GM12878 (cell line): ENCODE measurements around the gene ANKRD65. TPM values are rescaled to one million over a fixed set of nuclear protein-coding genes. Genes with fewer than 3 reads are reported as not detected.

ENCODE experiments used
- ATAC-seq: fragments of 200-7000 bp; cut with Tn5 transposase; 3 replicates; pipeline ENCODE4 v1.9.1; 2020; ENCODE audit warnings: mild to moderate bottlenecking, moderate library complexity
- BruUV-seq: library from RNA; stranded (reverse); fragments of 400-500 nt; replicated peaks from 2 replicates; lab custom pipeline; 2021; lab: Mats Ljungman, UMichigan
- CTCF ChIA-PET: fragments of 300-600 bp; sonication (Branson Sonifier 250); formaldehyde crosslinking; extraction: SDS; loops from one replicate; lab custom pipeline; 2021; ENCODE audit warnings: inconsistent platforms; lab: Yijun Ruan, JAX
- POLR2A ChIA-PET: fragments of 350-600 bp; formaldehyde crosslinking; extraction: SDS; loops from one replicate; lab custom pipeline; 2021; ENCODE audit warnings: inconsistent platforms; lab: Charles Lee
- RAD21 ChIA-PET: fragments of 300-600 bp; sonication (Branson Sonifier 250); formaldehyde crosslinking; loops from one replicate; lab custom pipeline; 2023; ENCODE audit warnings: antibody characterized with exemption; ENCODE audit not compliant: unreplicated experiment; lab: Charles Lee
- SMC1A ChIA-PET: fragments of 300-600 bp; sonication (Branson Sonifier 250); formaldehyde crosslinking; loops from one replicate; lab custom pipeline; 2023; ENCODE audit not compliant: unreplicated experiment, uncharacterized antibody; lab: Charles Lee
- DNase-seq: peaks from one replicate; pipeline ENCODE4 v3.0.0-alpha.2; 2011; ENCODE audit warnings: low read depth, low spot score
- FAIRE-seq: peaks from 3 replicates; lab custom pipeline; 2011; peaks lifted over from hg19 to GRCh38; lab: Jason Lieb, UNC
- H2AFZ ChIP-seq: 2 replicates; pipeline ENCODE4 v1.6.0; 2011; ENCODE audit warnings: low read depth, low read length, control low read depth; ENCODE audit not compliant: control insufficient read depth
- H3K27ac ChIP-seq: 2 replicates; pipeline ENCODE4 v1.5.1; 2011; ENCODE audit warnings: control low read depth; ENCODE audit not compliant: control insufficient read depth, insufficient read depth
- H3K27me3 ChIP-seq, 2 experiments: replicated peaks in 1 of 2; 2 replicates each; pipeline versions ENCODE4 v1.6.0 to v1.6.1; 2011; ENCODE audit warnings: low read length in 1 of 2; ENCODE audit not compliant: control insufficient read depth in 2 of 2, insufficient read depth in 2 of 2
- H3K36me3 ChIP-seq, 2 experiments: 2 replicates each; pipeline ENCODE4 v1.5.1; 2011; ENCODE audit warnings: low read length in 1 of 2; ENCODE audit not compliant: control insufficient read depth in 2 of 2, insufficient read depth in 2 of 2
- H3K4me1 ChIP-seq: 2 replicates; pipeline ENCODE4 v1.6.1; 2011; ENCODE audit warnings: mild to moderate bottlenecking, low read length, moderate library complexity, mixed read lengths; ENCODE audit not compliant: control insufficient read depth, insufficient read depth
- H3K4me2 ChIP-seq: 2 replicates; pipeline ENCODE4 v1.6.0; 2011; ENCODE audit warnings: control low read depth; ENCODE audit not compliant: control insufficient read depth, insufficient read depth
- H3K4me3 ChIP-seq: fragments of 200-600 bp; sonication (generic); 2 replicates; pipeline ENCODE4 v1.5.1; 2016
- H3K79me2 ChIP-seq: 2 replicates; pipeline ENCODE4 v1.6.0; 2011; ENCODE audit warnings: low read length; ENCODE audit not compliant: control insufficient read depth, insufficient read depth
- H3K9ac ChIP-seq: 2 replicates; pipeline ENCODE4 v1.8.0; 2011; ENCODE audit warnings: low read length, control low read depth, mixed read lengths; ENCODE audit not compliant: control insufficient read depth, insufficient read depth
- H3K9me3 ChIP-seq: replicated peaks from 3 replicates; pipeline ENCODE4 v1.5.1; 2011; ENCODE audit warnings: mild to moderate bottlenecking, low read length; ENCODE audit not compliant: control insufficient read depth, insufficient read depth
- H4K20me1 ChIP-seq: 2 replicates; pipeline ENCODE4 v1.6.0; 2011; ENCODE audit not compliant: control insufficient read depth, insufficient read depth
- BHLHE40 ChIP-seq, 2 experiments: fragments of 450-650 bp in 1 of 2; IDR thresholded peaks; 2 replicates each; pipeline ENCODE4 v1.6.1; 2011 to 2017; ENCODE audit warnings: low read depth in 2 of 2, borderline replicate concordance in 1 of 2, improper control_type of control experiment in 1 of 2, low read length in 1 of 2, mild to moderate bottlenecking in 1 of 2
- ETV6 ChIP-seq, 2 experiments: fragments of 450-650 bp in 1 of 2; IDR thresholded peaks in 1 of 2; conservative IDR thresholded peaks in 1 of 2; 2 replicates each; pipeline ENCODE4 v1.6.1; 2014; ENCODE audit warnings: antibody characterized with exemption in 1 of 2, borderline replicate concordance in 1 of 2, low read depth in 1 of 2, mild to moderate bottlenecking in 1 of 2, moderate library complexity in 1 of 2
- FOXM1 ChIP-seq: IDR thresholded peaks from 2 replicates; pipeline ENCODE4 v1.6.1; 2012; ENCODE audit warnings: low read depth, mild to moderate bottlenecking, inconsistent platforms, low read length, moderate library complexity
- GABPA ChIP-seq: IDR thresholded peaks from 2 replicates; pipeline ENCODE4 v1.6.1; 2014; ENCODE audit warnings: antibody characterized with exemption, low read depth, mild to moderate bottlenecking, inconsistent platforms
- MYB ChIP-seq: fragments of 150-350 bp; IDR thresholded peaks from 2 replicates; pipeline ENCODE4 v1.6.1; 2014; ENCODE audit warnings: mild to moderate bottlenecking, low read depth, low read length, borderline replicate concordance
- SMAD1 ChIP-seq: fragments of 450-650 bp; IDR thresholded peaks from 2 replicates; pipeline ENCODE4 v1.6.1; 2018; ENCODE audit warnings: mild to moderate bottlenecking, low read depth; ENCODE audit not compliant: partially characterized antibody
- SPI1 ChIP-seq: IDR thresholded peaks from 2 replicates; pipeline ENCODE4 v1.6.1; 2011; ENCODE audit warnings: low read depth, mild to moderate bottlenecking, low read length, moderate library complexity, borderline replicate concordance; ENCODE audit not compliant: insufficient read depth
- ZSCAN29 ChIP-seq: fragments of 450-650 bp; IDR thresholded peaks from 2 replicates; pipeline ENCODE4 v1.6.1; 2017; ENCODE audit warnings: mild to moderate bottlenecking, moderate library complexity
- WGBS: methylation state at CpG from one replicate; pipeline ENCODE4 v1.1.6; 2016; ENCODE audit warnings: low lambda C conversion rate; ENCODE audit not compliant: insufficient replicate concordance, insufficient coverage; ENCODE audit errors: missing lambda C conversion rate; 5-methylcytosine and 5-hydroxymethylcytosine counted together
- in situ Hi-C: fragments of 300-500 bp; cut with MboI; formaldehyde crosslinking; loops from 9 replicates; pipeline ENCODE4 v1.14.3; 2018; ENCODE audit warnings: mixed read lengths
- intact Hi-C: fragments of 100-400 bp; cut with micrococcal nuclease; formaldehyde crosslinking; loops from one replicate; pipeline ENCODE4 v1.14.2; 2022; ENCODE audit not compliant: unreplicated experiment
- polyA plus RNA-seq, 11 experiments: library from polyadenylated mRNA; depleted of rRNA in 4 of 11; unstranded in 6 of 11; stranded (reverse) in 5 of 11; fragments of >200 nt; fragmentation: Nextera tagmentation in 4 of 11; fragmentation: Illumina TruSeq in 1 of 11; extraction: Ambion mirVana in 4 of 11; extraction: Trizol in 1 of 11; gene quantifications; 1 replicate in 1 of 11; 2 replicates in 10 of 11; pipeline versions ENCODE4 v1.2.1 to v1.2.3, GENCODE V29; 2011 to 2016; ENCODE audit warnings: inconsistent platforms in 2 of 11, missing spikeins in 2 of 11, low read depth in 1 of 11
- total RNA-seq, 4 experiments: library from RNA; depleted of rRNA in 3 of 4; stranded (reverse); fragments of >200 nt in 3 of 4; fragmentation: Illumina TruSeq in 1 of 4; extraction: Trizol in 1 of 4; gene quantifications; 2 replicates each; pipeline versions ENCODE4 v1.2.1 to v1.2.3, GENCODE V29; 2013 to 2021
- TF ChIP-seq, protein P1 (sequence below): fragments of 450-650 bp; IDR thresholded peaks from 2 replicates; pipeline ENCODE4 v1.6.1; 2017; ENCODE audit warnings: low read depth, mild to moderate bottlenecking, moderate library complexity

The ANKRD65 gene
- total and polyA plus RNA-seq, 10 of the 15 experiments (the other 5 are each of a cell fraction or from before 2014, with no cell fraction given), result 0.05 to 2.8 (median 0.37) TPM

DNA sequence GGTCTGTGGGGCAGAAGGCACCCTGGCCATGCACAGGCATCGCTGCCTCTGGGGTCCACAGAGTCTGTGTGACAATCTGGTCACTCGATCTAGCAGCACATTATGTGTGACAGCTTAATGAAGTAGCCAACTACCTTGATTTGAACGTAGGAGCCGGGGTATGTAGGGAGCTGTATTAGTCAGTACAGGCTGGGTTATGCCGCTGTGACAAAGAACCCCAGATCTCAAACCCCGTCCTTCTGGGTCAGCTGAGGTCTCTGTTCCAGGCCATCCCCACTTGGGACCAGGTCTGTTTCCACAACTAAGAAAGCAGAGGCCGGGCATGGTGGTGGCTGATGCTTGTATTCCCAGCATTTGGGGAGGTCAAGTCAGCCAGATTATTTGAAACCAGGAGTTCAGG, 42.2 kb upstream of the ANKRD65 start:
- TF ChIP-seq SPI1, result no peak
- TF ChIP-seq, protein P1, sequence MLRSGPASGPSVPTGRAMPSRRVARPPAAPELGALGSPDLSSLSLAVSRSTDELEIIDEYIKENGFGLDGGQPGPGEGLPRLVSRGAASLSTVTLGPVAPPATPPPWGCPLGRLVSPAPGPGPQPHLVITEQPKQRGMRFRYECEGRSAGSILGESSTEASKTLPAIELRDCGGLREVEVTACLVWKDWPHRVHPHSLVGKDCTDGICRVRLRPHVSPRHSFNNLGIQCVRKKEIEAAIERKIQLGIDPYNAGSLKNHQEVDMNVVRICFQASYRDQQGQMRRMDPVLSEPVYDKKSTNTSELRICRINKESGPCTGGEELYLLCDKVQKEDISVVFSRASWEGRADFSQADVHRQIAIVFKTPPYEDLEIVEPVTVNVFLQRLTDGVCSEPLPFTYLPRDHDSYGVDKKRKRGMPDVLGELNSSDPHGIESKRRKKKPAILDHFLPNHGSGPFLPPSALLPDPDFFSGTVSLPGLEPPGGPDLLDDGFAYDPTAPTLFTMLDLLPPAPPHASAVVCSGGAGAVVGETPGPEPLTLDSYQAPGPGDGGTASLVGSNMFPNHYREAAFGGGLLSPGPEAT, result no peak
- no peak for TF ChIP-seq SMAD1
- no peak for TF ChIP-seq GABPA
- no peak for TF ChIP-seq MYB
- TF ChIP-seq ZSCAN29, result no peak
- no peak for TF ChIP-seq ETV6 (conservative IDR thresholded peaks at IDR 0.05 in 1 of 2, IDR thresholded peaks at IDR 0.05 in 1 of 2; ENCODE audit: borderline replicate concordance in 1 of 2, low read depth in 1 of 2)
- no peak for TF ChIP-seq FOXM1
- no peak for TF ChIP-seq BHLHE40 (IDR thresholded peaks at IDR 0.05; ENCODE audit: borderline replicate concordance in 1 of 2, low read depth in 2 of 2, low read length in 1 of 2)
- TF ChIP-seq, all 136 proteins: peak for 0
- intact Hi-C loops (no loop called here), in situ Hi-C loops (no loop called here)
- no peaks in the 10 kb centered on the region for H3K9me3 ChIP-seq
- H3K4me2 ChIP-seq, result no peak overlapping the region
- no peak overlapping the region for H3K4me3 ChIP-seq
- CTCF ChIA-PET, result interaction anchor here (1.0 to 3.0 kb wide), 3 partner anchors 22 to 91 kb away, joined by 3 to 14 read pairs (median 5); no protein-coding TSS in a partner anchor
- H3K4me1 ChIP-seq, result peaks cover 8% of the 10 kb centered on the region
- H3K27me3 ChIP-seq, result no peaks in the 10 kb centered on the region
- no peak overlapping the region for H3K27ac ChIP-seq
- H2AFZ ChIP-seq, result no peak overlapping the region
- SMC1A ChIA-PET, result interaction anchor here (1.3 kb wide), 1 partner anchor 215 kb away, joined by 4 read pairs; no protein-coding TSS in a partner anchor
- BruUV-seq, result no TSS peak
- RAD21 ChIA-PET, result no interaction called here
- H3K36me3 ChIP-seq, result no peaks in the 10 kb centered on the region
- FAIRE-seq, result no peak
- H4K20me1 ChIP-seq, result no peaks in the 10 kb centered on the region
- no peaks in the 10 kb centered on the region for H3K79me2 ChIP-seq
- ATAC-seq, result no peak
- WGBS, result 70% methylated on average over 7 of the region's 7 CpGs
- POLR2A ChIA-PET, result interaction anchor here (0.5 to 0.9 kb wide), 2 partner anchors 48 to 106 kb away, joined by 3 to 5 read pairs; no protein-coding TSS in a partner anchor
- no peak for DNase-seq
- no peak overlapping the region for H3K9ac ChIP-seq
